GM21447 (cell line): ENCODE results near the gene FUBP3.
A peak's percentile ranks its signal among the peaks of the same experiment; 100 is the strongest.

Source experiments
- ATAC-seq: cut with Tn5 transposase; IDR thresholded peaks from one replicate; pipeline ENCODE4 v1.9.1; 2021; ENCODE audit not compliant: unreplicated experiment

Gene FUBP3, protein sequence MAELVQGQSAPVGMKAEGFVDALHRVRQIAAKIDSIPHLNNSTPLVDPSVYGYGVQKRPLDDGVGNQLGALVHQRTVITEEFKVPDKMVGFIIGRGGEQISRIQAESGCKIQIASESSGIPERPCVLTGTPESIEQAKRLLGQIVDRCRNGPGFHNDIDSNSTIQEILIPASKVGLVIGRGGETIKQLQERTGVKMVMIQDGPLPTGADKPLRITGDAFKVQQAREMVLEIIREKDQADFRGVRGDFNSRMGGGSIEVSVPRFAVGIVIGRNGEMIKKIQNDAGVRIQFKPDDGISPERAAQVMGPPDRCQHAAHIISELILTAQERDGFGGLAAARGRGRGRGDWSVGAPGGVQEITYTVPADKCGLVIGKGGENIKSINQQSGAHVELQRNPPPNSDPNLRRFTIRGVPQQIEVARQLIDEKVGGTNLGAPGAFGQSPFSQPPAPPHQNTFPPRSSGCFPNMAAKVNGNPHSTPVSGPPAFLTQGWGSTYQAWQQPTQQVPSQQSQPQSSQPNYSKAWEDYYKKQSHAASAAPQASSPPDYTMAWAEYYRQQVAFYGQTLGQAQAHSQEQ

GRCh38 chr9:130578865-130579737 is at the start of gene FUBP3:
Gene FUBP3 (plus strand): TSS chr9:130579577. CDS start chr9:130579681, 104 bp downstream.
- ATAC-seq = peak; percentile 87

- ATAC-seq = no peak
Measured at GRCh38 chr9:130530938-130531337, 48.4 kb upstream of the FUBP3 start.

- ATAC-seq = no peak
Measured at GRCh38 chr9:130531670-130532069, 47.7 kb upstream of the FUBP3 start.

DNA sequence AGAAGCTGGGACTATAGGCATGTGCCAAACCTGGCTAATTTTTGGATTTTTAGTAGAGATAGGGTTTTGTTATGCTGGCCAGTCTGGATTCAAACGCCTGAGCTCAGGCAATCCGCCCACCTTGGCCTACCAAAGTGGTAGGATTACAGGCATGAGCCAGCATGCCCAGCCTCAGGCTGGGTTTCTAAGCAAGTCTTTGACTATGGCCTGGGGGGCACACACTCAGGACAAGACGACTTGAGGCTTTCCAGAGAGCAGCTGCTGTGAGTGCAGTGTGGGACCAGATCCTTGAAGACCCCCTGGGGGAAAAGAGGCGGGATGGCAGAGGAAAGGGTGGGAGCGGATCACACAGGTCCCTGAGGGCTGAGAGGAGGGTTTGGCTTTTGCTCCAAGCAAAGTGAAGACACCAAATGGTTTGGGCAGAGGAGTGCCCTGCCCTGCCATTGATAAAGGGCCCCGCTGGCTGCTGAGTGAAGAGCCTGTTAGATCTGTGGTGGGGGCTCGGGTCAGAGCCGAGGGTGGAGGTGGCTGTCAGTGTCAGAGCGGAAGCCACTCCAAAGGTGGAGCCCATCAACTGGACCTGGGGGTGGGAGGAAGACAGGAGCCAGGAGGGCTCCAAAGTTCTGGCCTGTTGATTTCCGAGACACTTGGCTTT is 46.8 kb upstream of the FUBP3 start:
- no peak for ATAC-seq

DNA sequence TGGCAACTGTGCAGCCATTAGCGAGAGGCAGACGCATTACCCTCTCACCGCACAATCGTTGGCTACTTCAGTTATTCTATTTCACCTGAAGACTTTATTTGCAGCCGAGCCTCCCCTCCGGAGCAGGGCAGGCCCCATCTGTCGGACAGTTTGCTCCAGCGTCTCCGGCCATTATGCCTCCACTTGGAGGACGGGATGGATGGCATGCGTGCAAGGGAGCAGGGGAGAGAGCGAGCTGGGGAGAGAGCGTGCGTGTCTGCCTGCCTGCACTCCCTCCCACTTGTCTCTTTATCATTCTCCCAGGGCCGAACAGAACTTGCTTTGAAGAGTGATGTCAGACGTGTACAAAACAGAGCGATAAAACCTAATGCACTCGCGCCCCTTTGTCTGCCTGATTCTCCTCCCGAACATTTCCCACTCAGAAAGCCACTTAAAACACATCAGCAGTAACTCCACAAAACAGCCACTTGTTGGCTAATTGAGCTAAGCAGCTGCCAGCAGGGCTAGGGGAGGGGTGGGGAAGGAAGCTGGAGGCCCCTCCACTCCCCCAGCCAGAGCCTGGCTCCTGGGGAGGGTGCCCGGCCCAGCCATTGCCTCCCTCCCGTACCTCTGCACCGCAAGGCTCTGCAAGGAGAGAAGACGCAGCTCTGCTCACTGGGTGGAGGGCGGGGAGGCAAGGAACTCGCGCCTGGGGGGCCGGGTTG is 43.4 kb upstream of the FUBP3 start:
- no peak for ATAC-seq

- ATAC-seq = no peak
Measured at GRCh38 chr9:130536701-130537107, 42.7 kb upstream of the FUBP3 start.

DNA sequence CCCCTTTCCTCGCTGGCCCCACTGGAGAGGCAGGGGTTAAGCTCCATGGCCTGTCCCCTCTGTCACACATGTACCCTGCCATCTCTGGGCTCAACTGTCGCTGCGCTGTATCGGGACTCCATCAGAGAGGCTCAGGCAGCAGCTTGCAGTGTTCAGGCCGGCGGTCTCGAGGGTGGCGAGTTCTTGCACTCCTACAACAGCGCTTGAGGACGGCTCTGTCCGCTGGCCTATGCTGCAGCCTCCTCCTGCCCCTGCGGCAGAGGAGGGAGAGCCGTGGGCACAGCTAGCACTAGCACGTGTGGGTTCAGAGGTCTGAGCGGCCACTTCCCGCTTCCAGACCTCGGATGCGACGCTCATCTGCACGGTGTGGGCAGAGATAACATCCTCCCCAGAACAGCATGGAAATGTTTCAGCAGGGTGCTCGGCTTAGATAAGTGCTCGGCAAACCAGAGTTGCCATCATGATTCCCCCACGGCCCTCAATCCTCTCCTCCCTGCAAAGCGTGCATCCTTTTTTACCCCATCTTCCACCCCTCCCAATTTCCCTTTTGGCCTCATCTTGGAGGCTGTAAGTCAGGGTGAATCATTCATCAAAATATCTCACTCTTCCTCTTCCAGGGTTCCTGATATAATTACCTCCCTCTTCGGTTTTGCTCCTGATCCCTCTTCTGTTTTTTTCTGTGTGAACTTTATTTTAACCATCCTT is 41.9 kb upstream of the FUBP3 start:
- no peak for ATAC-seq

- ATAC-seq = no peak
Measured at GRCh38 chr9:130539420-130540223, 39.8 kb upstream of the FUBP3 start.

DNA sequence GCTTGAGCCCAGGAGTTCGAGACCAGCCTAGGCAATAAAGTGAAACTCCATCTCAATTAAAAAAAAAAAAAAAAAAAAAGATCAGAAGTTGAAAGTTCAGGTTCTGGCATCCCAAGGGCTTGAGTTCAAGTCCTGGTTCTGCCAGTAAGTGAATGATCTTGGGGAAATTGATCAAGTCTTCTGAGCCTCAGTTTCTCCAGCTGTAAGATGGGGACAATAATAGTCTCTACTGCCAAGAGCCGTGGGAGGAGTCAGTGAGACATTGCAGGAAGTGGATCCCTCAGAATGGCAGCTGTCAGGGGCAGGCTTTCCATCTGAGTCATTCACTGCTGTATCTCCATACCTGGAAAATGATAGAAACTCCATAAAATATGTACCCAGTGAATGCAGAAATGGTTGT is 37.8 kb upstream of the FUBP3 start:
- no peak for ATAC-seq

DNA sequence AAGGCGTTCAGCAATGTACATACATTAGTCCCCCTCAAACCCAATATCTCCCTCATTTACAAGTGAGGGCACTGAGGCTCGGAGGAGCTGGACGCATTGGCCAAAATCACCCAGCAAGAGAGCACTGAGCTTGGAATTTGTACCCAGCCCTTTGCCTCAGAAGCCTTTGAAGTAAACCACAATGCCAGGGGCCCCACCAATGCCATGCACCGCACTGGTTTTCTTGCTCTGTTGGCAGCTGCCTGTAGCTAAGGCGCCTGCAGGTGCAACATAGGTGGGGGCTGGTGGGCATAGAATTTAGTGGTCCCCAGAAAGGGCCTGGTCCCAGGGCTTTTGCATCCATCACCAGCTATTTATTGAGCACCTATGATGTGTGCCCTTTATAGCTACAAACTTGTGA is 37.3 kb upstream of the FUBP3 start:
- ATAC-seq = no peak

GRCh38 chr9:130542457-130543228 is 36.7 kb upstream of the FUBP3 start:
- ATAC-seq = no peak

GRCh38 chr9:130543368-130543767 is 36.0 kb upstream of the FUBP3 start:
- no peak for ATAC-seq

- no peak for ATAC-seq
Measured at GRCh38 chr9:130543859-130544258, 35.5 kb upstream of the FUBP3 start.

- ATAC-seq = no peak
Measured at GRCh38 chr9:130544364-130544763, 35.0 kb upstream of the FUBP3 start.

DNA sequence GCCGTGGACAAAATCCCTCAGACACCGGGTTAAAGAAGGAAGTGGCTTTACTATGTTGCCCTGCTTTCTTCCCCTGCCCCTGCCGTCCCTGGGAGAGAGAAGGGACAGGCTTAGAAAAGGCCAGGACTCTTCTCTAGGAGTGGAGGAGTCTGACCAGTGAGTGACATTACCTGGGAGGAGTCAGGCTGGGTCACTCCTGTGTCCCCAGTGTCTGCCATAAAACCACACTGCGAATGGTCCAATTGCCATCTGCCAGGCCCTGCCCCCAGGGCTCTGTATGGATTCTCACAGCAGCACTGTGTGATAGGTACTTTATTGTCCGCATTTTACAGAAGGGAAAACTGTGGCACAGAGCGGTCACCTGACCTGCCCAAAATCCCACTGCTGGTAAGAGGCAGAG is 31.3 kb upstream of the FUBP3 start:
- no peak for ATAC-seq

DNA sequence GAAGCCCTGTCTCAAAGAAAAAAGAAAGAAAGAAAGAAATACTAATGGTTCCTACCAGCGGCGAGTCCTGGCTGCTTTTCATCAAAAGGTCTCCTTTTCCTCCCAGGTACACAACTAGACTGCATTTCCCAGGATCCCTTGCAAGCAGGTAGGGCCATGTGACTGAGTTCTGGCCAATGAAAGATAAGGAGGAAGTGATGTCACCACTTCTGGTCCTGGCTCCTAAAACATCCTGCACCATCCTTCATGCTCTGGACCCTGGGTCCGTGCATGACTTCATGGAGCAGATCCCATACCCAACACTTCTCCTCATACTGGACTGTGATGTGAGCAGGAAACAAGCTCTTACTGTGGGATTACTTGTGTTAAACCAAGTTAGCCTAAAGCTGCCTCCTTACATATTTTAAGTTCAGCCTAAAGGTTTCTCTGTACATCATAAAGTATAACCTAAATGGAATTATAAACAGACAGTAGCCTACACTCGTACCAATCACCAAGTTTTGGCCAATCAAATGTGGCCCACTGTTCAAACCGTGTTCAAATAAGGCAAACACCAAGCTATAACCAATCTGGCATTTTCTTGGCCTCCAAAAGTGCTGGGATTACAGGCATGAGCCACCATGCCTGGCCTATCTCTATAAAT is 30.2 kb upstream of the FUBP3 start:
- ATAC-seq = no peak

- ATAC-seq = no peak
Measured at GRCh38 chr9:130554606-130555005, 24.8 kb upstream of the FUBP3 start.

DNA sequence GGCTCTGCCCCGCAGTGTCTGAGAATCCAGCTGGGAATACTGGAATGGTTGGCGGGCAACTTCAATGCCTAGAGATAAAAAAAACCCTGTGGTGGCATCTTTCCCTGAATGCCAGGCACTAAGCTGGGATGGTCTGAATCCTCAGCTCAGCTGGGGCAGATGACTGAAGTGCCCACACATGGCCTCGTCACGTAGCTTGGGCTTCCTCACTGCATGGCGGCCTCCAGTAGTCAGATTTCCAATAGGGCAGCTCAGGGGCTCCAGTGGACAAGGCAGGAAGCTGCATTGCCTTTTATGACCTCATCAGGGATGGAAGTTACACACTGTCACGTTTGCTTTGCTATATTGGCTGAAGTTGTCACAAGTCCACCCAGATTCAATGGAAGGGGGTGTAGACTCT is 24.3 kb upstream of the FUBP3 start:
- ATAC-seq = no peak
